ENCODE data around the gene NFATC2IP. TPM values are rescaled to one million over a fixed set of nuclear protein-coding genes. Genes with fewer than 3 reads are reported as not detected.
A peak's percentile ranks its signal among the peaks of the same experiment; 100 is the strongest.

Gene NFATC2IP
- total and polyA plus RNA-seq, 2 of the 13 experiments (the other 11 are each of a cell fraction or from before 2014, with no cell fraction given), result 32.1 to 48.5 TPM

DNA sequence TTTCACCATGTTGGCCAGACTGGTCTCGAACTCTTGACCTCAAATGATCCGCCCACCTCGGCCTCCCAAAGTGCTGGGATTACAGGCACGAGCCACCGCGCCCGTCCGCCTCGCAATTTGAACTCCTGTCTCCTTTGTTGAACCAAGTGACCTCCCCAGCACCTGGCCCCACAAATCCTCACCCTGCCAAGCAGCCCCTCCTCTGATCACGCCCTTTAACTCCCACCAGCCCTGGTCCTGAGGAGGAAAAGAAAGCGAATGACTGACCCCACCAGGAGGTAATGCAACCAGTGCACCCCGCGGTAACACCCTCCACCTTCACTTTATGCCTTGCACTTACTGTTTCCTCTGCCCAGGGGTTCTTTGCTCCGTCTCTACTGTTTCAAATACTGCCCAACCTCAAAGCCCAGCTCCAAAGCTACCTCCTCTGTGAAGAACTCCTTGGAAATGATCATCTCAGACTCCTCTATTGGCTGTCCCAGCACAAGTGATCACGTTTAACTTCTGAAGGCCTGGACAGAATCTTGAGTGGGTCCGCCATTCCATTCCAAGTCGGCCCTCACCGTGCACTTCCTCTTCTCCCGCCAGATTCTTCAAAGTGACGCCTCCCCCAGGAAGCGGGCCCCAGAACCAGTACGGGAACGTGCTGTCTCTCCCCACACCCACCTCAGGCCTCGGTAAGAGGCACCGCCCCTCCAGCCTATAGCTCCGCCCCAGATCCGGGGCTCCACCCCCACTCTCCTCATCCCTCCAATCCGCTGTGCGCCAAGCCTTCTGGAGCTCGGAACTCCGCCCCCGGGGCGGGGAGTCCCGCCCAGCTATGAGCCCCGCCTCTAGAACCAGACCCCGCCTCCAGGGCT is 14.6 kb upstream of the NFATC2IP start (continued):
- TF ChIP-seq ZNF563 (CRISPR knock-in tag; IDR thresholded peaks at IDR 0.05) (no peak), KDM5A (IDR thresholded peaks at IDR 0.05; ENCODE audit: borderline replicate concordance, low read length) (no peak), ZNF546 (CRISPR knock-in tag; conservative IDR thresholded peaks at IDR 0.05) (0 out of 2 replicates have a peak, but pooled peaks have one; percentile 16), TCF7L2 (IDR thresholded peaks at IDR 0.05; ENCODE audit: low read depth, low read length) (no peak), NCOA2 (CRISPR knock-in tag; IDR thresholded peaks at IDR 0.05) (no peak), RBFOX2 (IDR thresholded peaks at IDR 0.05; ENCODE audit: low read depth, low read length) (no peak), PHF20 (CRISPR knock-in tag; IDR thresholded peaks at IDR 0.05) (peak; percentile 26; the same call in 1 of the 2 replicates), MYC (CRISPR knock-in tag; IDR thresholded peaks at IDR 0.05; ENCODE audit: borderline replicate concordance) (peak; percentile 39; the same call in 1 of the 2 replicates)
- TF ChIP-seq, protein P1, sequence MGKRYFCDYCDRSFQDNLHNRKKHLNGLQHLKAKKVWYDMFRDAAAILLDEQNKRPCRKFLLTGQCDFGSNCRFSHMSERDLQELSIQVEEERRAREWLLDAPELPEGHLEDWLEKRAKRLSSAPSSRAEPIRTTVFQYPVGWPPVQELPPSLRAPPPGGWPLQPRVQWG (CRISPR knock-in tag; IDR thresholded peaks at IDR 0.05; ENCODE audit: borderline replicate concordance, low read depth), result no peak
- TF ChIP-seq, protein P2, sequence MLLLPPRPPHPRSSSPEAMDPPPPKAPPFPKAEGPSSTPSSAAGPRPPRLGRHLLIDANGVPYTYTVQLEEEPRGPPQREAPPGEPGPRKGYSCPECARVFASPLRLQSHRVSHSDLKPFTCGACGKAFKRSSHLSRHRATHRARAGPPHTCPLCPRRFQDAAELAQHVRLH (CRISPR knock-in tag; IDR thresholded peaks at IDR 0.05; ENCODE audit: borderline replicate concordance, low read depth), result peak; percentile 62; the same call in 1 of the 2 replicates
- TF ChIP-seq, protein P3, sequence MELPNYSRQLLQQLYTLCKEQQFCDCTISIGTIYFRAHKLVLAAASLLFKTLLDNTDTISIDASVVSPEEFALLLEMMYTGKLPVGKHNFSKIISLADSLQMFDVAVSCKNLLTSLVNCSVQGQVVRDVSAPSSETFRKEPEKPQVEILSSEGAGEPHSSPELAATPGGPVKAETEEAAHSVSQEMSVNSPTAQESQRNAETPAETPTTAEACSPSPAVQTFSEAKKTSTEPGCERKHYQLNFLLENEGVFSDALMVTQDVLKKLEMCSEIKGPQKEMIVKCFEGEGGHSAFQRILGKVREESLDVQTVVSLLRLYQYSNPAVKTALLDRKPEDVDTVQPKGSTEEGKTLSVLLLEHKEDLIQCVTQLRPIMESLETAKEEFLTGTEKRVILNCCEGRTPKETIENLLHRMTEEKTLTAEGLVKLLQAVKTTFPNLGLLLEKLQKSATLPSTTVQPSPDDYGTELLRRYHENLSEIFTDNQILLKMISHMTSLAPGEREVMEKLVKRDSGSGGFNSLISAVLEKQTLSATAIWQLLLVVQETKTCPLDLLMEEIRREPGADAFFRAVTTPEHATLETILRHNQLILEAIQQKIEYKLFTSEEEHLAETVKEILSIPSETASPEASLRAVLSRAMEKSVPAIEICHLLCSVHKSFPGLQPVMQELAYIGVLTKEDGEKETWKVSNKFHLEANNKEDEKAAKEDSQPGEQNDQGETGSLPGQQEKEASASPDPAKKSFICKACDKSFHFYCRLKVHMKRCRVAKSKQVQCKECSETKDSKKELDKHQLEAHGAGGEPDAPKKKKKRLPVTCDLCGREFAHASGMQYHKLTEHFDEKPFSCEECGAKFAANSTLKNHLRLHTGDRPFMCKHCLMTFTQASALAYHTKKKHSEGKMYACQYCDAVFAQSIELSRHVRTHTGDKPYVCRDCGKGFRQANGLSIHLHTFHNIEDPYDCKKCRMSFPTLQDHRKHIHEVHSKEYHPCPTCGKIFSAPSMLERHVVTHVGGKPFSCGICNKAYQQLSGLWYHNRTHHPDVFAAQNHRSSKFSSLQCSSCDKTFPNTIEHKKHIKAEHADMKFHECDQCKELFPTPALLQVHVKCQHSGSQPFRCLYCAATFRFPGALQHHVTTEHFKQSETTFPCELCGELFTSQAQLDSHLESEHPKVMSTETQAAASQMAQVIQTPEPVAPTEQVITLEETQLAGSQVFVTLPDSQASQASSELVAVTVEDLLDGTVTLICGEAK (IDR thresholded peaks at IDR 0.05), result no peak
- TF ChIP-seq, protein P3 (CRISPR knock-in tag; IDR thresholded peaks at IDR 0.05), result no peak
- TF ChIP-seq, protein P4, sequence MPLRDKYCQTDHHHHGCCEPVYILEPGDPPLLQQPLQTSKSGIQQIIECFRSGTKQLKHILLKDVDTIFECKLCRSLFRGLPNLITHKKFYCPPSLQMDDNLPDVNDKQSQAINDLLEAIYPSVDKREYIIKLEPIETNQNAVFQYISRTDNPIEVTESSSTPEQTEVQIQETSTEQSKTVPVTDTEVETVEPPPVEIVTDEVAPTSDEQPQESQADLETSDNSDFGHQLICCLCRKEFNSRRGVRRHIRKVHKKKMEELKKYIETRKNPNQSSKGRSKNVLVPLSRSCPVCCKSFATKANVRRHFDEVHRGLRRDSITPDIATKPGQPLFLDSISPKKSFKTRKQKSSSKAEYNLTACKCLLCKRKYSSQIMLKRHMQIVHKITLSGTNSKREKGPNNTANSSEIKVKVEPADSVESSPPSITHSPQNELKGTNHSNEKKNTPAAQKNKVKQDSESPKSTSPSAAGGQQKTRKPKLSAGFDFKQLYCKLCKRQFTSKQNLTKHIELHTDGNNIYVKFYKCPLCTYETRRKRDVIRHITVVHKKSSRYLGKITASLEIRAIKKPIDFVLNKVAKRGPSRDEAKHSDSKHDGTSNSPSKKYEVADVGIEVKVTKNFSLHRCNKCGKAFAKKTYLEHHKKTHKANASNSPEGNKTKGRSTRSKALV (CRISPR knock-in tag; IDR thresholded peaks at IDR 0.05), result no peak

Measured in HepG2 (cell line).